HG03095 (cell line): ENCODE results near the gene ZC3H14.
A peak's percentile ranks its signal among the peaks of the same experiment; 100 is the strongest.

ENCODE experiments used
- ATAC-seq: cut with Tn5 transposase; IDR thresholded peaks from one replicate; pipeline ENCODE4 v1.9.1; 2021; ENCODE audit warnings: moderate library complexity; ENCODE audit not compliant: unreplicated experiment

Gene ZC3H14

DNA sequence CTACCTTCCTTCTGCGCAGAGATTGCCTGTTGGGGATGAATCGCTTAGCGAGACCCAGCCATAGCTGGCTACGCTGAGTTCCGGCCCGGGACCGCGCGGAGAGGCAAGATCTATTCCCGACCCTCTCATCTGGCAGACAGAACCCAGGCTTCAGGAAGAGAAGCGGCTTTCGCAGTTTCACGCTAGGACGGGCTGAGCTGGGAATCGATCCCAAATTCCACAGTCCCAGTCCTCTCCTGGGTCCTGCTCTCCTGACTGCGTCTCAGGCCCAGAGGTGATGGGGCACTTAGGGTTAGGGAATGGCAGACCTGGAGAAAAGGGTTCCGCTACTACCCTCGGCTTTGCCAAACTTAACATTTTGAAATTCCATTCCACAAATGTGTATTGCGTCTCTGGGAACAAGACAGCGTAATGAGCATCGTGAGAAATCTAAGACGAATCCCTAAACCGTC is 10.8 kb upstream of the ZC3H14 start:
- no peak for ATAC-seq

DNA sequence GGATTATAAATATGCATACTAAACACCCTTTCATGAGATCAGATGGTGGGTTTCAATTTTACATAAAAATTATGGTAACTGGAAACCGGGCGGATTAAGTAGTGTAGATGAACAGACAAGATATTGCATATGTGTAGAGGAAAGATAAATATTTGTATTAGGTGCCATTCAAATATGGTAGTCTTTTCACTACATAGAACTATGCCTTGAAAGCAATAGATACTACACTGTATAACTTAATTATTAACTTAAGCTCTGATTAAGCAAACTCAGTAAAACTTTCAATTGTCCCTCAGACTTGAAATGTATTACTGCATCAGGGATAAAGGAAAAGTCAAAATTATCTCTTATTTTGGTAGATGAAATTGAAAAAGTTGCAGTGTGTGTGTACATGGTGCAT is 10.0 kb upstream of the ZC3H14 start:
- no peak for ATAC-seq

DNA sequence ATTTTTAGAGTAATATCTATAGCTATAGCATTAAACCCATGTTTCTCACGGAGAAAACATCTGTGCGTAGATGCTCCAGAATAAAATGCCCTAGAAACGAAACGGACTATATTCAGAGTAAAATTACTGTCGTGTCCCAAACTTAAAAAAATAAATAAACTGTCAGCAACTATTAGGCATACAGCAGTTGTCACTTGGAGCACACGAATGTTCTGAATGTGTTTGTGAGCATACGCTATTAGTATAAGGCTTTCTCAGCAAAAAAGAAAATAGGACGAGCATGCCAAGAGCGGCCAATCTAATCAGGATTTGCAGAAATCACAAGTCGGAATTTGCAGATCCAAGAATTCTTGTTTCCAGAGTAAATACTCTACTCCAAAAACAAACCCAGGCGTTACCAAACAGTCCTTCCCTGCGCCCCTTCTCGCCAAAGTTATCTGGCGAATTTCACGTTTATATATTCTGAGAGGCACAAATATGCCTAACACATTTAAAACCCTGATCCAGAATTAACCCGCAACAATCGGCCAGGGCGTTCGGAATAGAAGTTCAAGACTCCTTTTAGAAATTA is 8.9 kb upstream of the ZC3H14 start:
- no peak for ATAC-seq

DNA sequence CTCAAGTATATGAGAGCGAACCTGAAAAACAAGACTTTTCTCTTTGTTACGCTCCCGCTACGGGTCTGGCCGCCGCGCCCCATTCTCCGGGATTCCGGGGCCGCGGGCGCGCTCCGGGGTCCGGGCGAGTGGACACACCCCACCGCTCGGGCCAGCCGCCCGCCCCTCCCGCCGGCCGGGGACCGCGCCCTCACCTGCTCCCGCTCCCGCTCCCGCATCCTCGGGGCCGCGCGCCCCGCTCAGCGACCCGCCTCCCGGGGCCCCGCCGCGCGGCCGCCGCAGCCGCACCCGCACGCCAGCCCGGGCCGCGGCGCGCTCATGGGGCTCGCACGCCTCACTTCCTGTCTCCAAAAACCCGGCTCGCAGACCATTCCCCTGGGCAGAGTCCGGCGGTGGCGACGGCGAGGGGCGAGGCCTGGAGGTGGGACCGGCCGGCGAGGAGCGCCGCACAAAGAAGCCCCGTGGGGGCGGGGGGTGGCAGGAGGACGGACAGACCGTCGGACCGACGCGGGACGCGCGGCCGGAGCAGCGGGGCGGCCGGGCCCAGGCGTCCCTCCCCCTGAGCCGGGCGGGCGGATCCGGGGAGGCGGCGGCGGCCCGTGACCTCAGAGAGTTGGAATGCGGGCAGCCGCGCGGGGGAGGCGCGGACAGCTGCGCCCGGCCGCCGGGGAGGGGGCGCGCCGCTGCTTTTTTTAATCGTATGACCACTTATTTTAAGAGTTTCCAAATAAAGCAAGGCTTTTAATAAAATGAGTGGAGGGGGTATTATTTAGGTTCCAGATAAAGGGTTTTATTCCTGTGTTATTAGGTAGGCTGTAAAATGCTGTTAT is 8.2 kb upstream of the ZC3H14 start, which contains the start of gene PTPN21:
PTPN21 (minus strand) TSS at position 551 of the 830 bp plus-strand sequence. CDS start 4,590 bp downstream, outside the sequence.
- no peak for ATAC-seq

DNA sequence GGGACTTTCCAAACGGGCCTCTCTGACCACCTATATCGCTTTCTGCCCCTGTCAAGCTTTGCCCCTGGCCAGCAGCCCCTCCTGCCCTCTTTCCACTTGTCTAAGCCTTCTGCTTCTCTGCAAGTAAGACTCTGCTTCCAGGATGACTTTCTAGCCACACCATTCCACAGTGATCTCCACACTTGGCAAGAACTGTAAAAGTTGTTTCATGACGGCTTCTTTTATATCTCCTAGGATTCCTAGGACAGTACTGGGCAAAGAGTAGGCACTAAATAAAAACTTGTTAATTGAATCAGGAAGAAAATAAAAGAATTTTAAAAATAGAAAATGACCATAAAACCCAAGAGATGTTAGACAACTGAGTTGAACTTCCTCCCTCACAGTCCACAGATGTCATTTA is 6.3 kb upstream of the ZC3H14 start:
- no peak for ATAC-seq

DNA sequence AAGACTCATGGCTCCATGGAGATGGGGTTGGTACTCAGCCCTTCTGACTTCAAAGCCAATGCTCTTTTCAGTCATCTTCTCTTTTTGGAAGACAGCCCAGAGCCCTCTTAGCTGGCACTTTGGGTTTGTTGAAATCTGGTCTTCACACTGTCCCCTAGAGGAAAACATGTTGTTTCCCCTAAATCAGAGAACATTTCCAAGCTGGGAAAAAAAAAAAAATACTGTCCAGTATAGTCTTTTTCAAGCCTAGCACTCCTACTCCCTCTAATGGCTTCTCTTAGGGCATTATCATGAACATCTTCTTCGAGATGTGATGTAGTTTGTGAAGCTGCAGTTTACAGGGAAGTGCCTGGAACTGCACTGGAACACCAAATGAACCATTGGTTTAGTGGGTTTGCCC is 3.0 kb upstream of the ZC3H14 start:
- no peak for ATAC-seq

DNA sequence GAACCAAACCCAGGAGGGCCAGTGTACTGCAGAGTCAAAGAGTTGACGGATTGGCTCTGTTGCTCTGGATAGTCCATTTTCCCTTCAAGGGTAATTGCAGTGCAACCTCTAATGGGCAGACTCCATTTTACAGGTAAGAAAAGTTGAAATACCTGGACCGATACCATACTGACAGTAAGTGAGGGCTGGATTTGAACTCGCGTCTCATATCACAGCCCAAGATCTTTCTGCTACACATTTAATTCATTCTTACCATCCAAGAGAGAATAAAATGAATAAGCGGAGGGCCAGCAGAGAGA is 356 bp upstream of the ZC3H14 start:
- no peak for ATAC-seq

DNA sequence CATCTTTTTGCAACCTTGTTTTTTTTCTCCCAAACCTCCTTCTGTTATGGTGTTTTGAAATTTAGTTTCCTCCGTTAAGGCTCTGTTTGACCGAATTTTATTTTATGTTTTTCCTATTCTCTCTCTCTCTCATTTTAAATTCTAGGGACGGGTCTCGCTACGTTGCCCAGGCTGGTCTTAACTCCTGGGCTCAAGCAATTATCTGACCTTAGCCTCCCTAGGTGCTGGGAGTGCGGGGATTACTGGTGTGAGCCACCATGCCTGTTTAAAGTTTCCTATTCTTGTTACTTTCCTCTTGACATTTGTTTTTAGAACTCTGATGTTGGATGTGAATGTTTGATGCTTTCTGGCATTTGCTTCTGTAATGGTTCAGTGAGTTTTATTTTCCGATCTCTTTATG is 1.0 kb downstream of the ZC3H14 start:
- ATAC-seq: no peak

DNA sequence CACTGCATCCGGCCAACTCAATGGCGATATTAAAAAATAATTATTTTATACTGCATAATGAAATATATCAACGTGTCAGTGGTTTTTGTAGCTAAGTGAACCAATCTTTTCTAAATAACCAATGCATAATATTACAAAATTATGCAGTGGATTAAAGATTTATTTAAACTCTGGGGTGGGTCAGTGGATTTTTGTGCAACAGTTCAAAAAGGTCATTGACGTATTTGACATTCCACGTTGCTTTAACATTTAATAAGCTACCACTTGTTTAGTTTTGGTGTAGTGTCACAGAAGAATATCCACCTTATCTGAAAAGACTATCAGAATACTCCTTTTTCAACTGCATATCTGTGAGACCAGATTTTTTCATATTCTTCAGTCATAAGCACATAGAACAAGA is 2.6 kb downstream of the ZC3H14 start:
- no peak for ATAC-seq

DNA sequence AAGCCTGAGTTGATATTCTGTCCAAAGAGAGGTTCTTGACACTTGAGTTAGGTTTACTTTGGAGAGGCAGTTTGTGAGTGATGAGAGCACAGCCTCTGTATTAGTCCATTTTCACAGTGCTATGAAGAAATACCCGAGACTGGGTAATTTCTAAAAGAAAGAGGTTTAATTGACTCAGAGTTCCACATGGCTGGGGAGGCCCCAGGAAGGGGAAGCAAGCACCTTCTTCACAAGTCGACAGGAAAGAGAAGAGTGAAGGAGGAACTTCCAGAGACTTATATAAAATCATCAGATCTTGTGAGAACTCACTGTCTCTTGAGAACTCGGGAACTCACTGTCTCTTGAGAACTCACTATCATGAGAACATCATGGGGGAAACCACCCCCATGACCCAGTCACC is 5.4 kb downstream of the ZC3H14 start:
- no peak for ATAC-seq

DNA sequence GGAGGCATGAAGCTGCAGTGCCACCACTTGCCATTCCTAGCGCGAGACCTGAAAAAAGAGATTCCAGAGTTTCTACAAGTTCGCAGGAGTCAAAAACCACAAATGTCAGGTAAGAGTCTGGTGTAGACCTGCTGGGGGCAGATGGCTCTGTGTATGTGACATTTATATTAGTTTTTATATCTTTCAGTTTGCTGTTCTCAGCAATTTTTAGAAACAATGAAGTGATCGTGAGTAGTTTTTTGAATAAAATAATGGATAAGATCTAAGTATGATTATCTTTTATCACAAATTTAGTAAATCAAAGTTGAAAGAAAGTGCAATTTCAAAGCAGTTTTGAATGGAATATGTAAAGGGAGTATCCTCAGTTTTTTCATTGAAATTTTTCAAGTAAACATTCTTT is 9.3 kb downstream of the ZC3H14 start:
- no peak for ATAC-seq

DNA sequence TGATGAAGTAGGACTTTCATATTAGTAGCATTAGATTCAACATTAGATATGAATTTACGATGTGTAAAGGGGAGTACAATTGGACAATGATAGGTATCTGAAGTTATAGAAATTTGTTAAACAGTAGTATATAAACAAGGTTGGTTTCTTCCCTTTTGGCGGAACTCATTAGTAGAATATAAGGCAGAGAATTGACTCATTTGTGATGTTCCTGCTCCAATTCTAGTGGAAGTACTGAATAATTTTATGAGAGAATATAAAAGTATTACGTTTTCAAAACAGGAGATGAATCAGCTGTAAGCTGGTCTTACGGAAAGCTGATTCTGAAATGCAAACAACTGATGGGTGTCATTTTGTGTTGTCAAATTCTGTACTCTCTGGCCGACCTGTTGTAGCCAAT is 13.4 kb downstream of the ZC3H14 start:
- ATAC-seq: no peak

DNA sequence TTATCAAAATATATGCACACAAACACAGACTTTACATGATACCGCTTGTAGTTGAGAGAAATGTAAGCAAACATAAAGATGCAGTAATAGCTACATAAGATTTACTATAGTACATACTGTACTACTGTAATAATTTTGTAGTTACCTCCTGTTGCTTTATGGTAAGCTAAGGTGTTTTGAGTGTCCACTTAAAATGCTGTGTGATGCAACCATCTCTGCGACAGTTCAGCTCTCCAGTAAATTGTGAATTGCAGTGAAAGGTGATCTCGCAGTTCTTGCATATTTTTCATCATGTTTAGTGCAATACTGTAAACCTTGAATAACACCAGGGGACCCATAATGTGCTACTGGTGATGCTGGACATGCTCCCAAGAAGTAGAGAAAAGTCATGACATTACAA is 21.6 kb downstream of the ZC3H14 start:
- no peak for ATAC-seq

DNA sequence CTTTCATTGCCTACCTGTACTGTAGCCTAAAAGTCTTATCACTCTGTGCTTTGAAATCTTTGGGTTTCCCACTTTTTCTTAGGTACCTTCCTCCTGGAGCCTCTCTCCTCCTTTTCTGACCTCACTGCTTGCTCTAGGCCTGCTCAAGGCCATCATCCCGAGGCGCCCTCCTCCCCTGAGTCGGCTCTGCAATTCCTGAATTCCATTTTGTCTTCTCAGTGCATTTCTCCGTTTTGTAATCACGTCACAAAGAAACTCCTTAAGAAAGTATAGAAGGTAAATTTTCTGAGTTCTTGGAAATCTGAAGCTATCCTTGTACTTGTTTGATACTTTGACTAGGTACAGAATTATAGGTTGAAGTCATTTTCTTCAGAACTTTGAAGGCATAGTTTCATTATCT is 25.2 kb downstream of the ZC3H14 start:
- ATAC-seq: no peak

DNA sequence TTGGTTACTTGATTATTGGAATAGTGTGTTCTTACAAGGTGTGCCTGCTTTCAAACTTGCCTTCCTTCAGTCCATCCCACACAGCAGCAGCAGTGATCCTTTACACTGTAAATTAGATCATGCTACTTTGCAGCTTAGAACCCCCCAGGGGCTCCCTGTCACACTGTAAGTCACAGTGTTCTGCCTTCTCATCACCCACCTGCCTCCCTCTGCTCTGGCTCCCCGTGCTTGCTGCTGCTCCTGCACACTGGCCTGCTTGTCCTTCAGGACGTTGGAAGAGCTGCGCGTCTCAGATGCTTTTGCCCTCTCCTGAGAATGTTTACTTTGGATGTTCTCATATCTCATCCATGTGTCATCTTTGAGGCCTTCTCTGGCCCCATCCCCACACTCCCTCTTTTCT is 27.3 kb downstream of the ZC3H14 start:
- ATAC-seq: no peak

DNA sequence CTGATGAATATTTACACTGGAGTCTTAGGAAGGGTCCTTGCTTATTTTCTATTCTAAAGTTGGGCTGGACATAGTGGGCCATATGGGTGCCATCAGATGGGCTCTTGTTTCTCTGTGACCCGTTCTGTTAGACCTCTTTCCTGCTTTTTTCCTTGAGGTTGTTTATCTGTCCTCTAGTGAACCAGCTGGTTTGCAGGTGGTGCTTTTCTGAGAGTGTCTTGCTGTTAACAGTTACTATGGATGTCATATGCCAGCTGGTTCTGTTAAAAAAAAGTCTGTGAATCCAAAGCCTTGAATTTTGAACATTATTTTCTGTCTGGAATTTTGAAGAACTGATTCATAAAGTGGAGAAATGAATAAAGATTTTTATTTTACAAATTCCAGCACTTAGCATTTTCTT is 29.2 kb downstream of the ZC3H14 start:
- ATAC-seq: no peak

DNA sequence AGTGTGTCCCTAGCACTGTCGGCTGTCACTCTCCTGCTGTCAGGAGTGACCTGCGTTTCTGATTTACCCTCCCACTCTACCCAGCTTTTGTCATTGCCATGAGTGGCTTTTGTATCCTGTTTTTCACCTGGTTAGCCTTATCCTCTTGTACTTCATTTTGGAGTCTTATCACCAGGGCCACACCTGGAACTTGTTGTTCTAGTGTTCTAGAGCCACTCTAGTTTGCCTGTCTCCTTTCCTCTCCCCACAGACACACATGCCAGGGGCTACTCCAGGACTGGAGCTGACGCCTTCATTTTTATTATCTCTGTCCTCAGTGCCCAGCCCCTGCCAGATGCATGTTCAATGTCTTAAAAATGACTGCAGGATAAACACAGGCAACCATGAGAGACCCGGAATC is 34.2 kb downstream of the ZC3H14 start:
- ATAC-seq: no peak

DNA sequence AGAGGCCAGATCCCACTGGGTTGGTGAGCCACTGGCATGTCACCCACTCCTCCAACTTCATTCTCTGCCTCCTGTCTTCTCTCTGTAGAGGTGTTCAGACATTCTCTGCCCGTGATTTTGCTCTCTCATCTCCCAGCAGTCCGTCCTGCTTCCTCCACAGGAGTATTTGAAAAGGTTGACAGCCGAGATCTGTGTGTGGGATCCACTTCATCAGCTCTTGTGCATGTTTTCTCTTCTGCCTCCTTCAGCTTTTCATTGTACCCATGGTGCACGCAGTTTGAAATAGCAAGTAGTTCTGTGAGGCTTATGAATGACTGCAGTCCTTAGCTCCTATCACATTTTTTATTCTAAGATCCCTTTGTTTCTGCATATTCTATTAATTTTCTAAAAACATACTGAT is 34.8 kb downstream of the ZC3H14 start:
- no peak for ATAC-seq

DNA sequence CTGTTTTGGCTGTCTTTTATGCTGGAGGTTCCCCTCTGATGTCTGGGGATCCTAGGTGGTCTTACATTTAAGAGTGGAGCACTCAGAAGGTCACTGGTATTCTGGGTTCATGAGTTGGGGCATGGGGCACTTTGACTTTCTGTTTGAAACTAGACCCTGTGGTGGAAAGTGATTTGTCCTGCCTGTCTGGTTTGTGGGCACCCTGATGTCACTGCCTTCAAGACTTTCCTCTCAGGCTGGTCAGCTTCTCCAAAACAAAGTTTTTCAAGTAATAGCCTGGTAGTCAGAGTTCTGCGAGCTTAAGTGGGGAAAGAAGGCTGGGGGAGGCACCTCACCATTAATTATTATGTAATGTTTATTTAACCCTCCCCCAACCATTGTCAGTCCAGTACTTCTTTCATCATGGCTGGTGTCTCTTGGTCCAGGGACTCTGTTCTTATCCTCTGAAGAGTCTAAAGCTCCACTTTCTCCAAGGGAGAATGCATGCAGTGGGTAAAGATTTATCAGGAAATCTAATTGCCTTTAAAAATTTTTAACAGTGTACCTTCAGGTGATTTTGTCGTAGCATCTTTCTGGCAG is 35.3 kb downstream of the ZC3H14 start:
- ATAC-seq: no peak

DNA sequence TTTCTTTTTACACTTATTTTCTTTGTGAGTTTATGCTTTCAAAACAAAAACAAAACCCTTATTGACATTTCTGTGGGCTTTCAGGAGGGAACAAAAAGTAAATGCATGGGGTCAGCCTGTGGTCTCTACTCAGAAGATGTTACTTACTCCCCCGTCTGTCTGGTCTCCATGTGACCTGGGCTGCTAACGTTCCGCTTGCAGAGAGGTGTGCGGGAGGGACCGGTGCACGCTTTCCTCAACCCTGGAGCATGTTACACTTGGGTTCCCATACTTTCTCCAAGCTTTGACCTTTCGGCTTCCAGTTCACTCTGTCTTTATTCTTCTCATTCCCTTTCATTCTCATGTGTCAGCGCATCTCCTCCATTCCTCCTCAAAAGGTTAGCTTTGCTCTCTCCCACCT is 36.5 kb downstream of the ZC3H14 start:
- peak; percentile 41 for ATAC-seq

DNA sequence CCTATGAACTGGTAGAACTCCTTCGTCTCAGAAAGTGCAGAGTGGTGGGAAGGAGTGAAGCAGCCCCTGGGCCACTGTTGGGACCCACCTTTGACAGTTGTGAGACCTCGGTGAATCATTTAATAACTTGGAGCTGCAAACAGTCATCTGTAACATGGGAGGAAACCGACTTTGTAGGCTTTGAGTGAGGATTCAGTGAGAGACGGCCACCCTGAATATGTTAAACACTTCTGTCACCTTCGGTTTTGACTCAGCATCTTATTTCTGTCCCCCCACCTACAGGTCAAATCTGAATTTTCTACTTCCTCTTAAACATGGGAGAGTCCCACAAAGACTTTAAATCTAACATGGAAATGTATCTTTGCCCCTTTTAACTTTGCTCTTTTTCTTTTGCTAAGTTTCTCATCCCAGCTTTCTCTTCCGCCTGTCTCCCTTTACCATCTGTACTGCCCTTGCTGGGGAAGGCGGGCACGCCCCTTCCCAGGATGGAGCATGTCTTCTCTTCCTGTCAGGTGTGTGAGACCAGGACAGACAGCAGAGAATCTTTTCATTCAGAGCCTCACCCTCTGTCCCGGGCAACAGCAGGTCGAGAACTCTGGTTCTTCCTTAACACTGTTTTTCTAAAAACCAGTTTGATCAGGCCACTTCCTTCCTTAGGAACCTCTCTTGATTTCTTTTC is 37.1 kb downstream of the ZC3H14 start:
- ATAC-seq: peak; percentile 87

DNA sequence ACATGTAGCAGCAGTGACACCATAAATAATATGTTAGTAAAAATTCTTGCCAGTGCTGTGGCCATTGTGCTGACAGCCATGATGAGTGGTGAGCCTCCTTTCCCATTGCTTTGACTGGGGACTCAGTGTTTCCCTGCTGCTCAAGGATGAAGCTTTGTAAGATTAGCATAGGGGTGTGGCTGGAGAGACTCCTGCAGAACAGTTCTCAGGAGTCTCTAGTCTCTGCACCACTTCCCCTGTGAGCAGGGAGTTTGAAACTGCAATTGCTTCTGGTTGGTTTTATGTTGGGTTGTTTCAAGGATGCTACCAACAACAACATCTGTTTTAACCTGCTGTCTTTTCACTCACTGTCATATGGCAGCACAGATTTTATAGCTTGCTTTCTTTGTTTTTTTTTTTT is 41.4 kb downstream of the ZC3H14 start:
- no peak for ATAC-seq
